Measurements from ENCODE around the gene LIMCH1. TPM values are rescaled to one million over a fixed set of nuclear protein-coding genes. Genes with fewer than 3 reads are reported as not detected.

LIMCH1 gene
- total RNA-seq, 1 experiment from 2014 or later: 3.3 TPM

- H4K20me1 ChIP-seq (ENCODE audit: control insufficient read depth, insufficient read depth, insufficient read length): no peaks in the 10 kb centered on the region
- TF ChIP-seq, protein P1, sequence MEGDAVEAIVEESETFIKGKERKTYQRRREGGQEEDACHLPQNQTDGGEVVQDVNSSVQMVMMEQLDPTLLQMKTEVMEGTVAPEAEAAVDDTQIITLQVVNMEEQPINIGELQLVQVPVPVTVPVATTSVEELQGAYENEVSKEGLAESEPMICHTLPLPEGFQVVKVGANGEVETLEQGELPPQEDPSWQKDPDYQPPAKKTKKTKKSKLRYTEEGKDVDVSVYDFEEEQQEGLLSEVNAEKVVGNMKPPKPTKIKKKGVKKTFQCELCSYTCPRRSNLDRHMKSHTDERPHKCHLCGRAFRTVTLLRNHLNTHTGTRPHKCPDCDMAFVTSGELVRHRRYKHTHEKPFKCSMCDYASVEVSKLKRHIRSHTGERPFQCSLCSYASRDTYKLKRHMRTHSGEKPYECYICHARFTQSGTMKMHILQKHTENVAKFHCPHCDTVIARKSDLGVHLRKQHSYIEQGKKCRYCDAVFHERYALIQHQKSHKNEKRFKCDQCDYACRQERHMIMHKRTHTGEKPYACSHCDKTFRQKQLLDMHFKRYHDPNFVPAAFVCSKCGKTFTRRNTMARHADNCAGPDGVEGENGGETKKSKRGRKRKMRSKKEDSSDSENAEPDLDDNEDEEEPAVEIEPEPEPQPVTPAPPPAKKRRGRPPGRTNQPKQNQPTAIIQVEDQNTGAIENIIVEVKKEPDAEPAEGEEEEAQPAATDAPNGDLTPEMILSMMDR (conservative IDR thresholded peaks at IDR 0.05): no peak
- H3K4ac ChIP-seq (ENCODE audit: low read depth, low read length): no peak overlapping the region
- H2AFZ ChIP-seq (ENCODE audit: low read length): no peak overlapping the region
- H2BK120ac ChIP-seq (ENCODE audit: low read depth, low read length, poor library complexity, severe bottlenecking): no peak overlapping the region
- no peaks in the 10 kb centered on the region for H3K36me3 Mint-ChIP-seq (ENCODE audit: insufficient read depth in 1 of 3, low read depth in 3 of 3)
- H3K56ac ChIP-seq (ENCODE audit: insufficient read length, low read depth, low read length): no peak overlapping the region
- H3K9me3 Mint-ChIP-seq: no peaks in the 10 kb centered on the region
- no peaks in the 10 kb centered on the region for H3K4me1 ChIP-seq (ENCODE audit: insufficient read depth, low read length)
- H3K27me3 ChIP-seq (ENCODE audit: insufficient read depth, low read length): no peaks in the 10 kb centered on the region
- no peak overlapping the region for H4K8ac ChIP-seq (replicated peaks; ENCODE audit: insufficient read length, low read depth, low read length)
- H3K79me2 ChIP-seq (ENCODE audit: insufficient read depth, low read length): no peaks in the 10 kb centered on the region
- no peak overlapping the region for H2BK5ac ChIP-seq (ENCODE audit: insufficient read length, low read length)
- H4K91ac ChIP-seq (ENCODE audit: insufficient read length, low read depth, low read length): no peak overlapping the region
- H4K5ac ChIP-seq (ENCODE audit: insufficient read length, low read depth, low read length): no peak overlapping the region
- H3K9ac ChIP-seq (ENCODE audit: extremely low read depth, insufficient read length, low read length): no peak overlapping the region
- no peak overlapping the region for H3K27ac Mint-ChIP-seq
- no peak for DNase-seq
- no peak overlapping the region for H2AK5ac ChIP-seq (ENCODE audit: insufficient read length, low read length)
- no peaks in the 10 kb centered on the region for H3K79me1 ChIP-seq (ENCODE audit: insufficient read depth, low read depth, low read length, poor library complexity, severe bottlenecking)
- no peaks in the 10 kb centered on the region for H3K23me2 ChIP-seq (ENCODE audit: insufficient read length, low read depth, low read length, poor library complexity, severe bottlenecking)
- H3K18ac ChIP-seq (ENCODE audit: insufficient read length, low read depth, low read length): no peak overlapping the region
- H3K4me3 Mint-ChIP-seq: no peak overlapping the region
- H2BK12ac ChIP-seq (ENCODE audit: insufficient read length, low read depth, low read length): no peak overlapping the region
- no peak overlapping the region for H3T11ph ChIP-seq (ENCODE audit: low read length)
- WGBS (ENCODE audit: extremely low coverage, insufficient read length, low lambda C conversion rate): no CpG with 5 or more reads among the region's 3 CpGs
- H3K23ac ChIP-seq (ENCODE audit: insufficient read length, low read depth, low read length): no peak overlapping the region
- H3K9me3 ChIP-seq (ENCODE audit: control insufficient read depth, low read depth, low read length): no peaks in the 10 kb centered on the region
- no peak overlapping the region for H2BK20ac ChIP-seq (ENCODE audit: low read depth, low read length, poor library complexity, severe bottlenecking)
- peaks cover 16 to 20% of the 10 kb centered on the region in 2 experiments for H3K4me1 Mint-ChIP-seq
- H3K14ac ChIP-seq (ENCODE audit: insufficient read depth, low read length): no peak overlapping the region
- H2BK15ac ChIP-seq (ENCODE audit: low read depth, low read length): no peak overlapping the region
- no peak overlapping the region for H3K4me2 ChIP-seq (ENCODE audit: insufficient read depth, insufficient read length, low read length)
- H3K27me3 Mint-ChIP-seq (ENCODE audit: low read depth): peaks cover 3% of the 10 kb centered on the region
- no peak overlapping the region for H3K27ac ChIP-seq (ENCODE audit: insufficient read length, low read depth, low read length)
Measured at GRCh38 chr4:41635441-41635840, 97.5 kb downstream of the LIMCH1 start.
